Measurements from ENCODE around the gene PCBD1. TPM values are rescaled to one million over a fixed set of nuclear protein-coding genes. Genes with fewer than 3 reads are reported as not detected.

The PCBD1 gene
- total RNA-seq, 1 donor from 2014 or later, result 154 TPM

DNA sequence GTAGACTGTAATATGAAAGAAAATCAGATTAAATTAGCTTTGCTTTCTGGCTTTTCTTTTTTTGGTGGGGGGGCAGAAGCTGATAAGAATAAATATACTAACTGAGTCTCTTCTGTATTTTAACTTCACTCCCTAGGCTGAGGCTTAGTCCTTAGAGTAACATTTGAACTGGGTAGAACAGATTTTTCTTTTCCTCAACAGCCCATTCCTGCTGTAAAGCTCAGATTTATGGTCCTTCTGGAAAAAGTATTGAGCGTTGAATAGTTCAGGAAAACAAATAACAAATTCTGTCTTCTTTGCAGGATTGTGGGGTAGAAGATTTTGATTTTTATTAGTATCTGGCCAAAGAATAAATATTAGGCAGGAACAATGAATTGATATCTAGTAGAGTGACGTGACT, 54.8 kb downstream of the PCBD1 start:
- no peak for DNase-seq (ENCODE audit: low spot score)

Other genes starting within 250 kb of the PCBD1 start
- gene ADAMTS14, start 216.1 kb downstream of the PCBD1 start, total RNA-seq, result 2.1 TPM
- not detected for gene TBATA, start 103.2 kb downstream of the PCBD1 start, total RNA-seq
- 180 TPM for gene SGPL1, start 72.6 kb downstream of the PCBD1 start, total RNA-seq